CD14-positive monocyte (primary cell): Measurements from ENCODE around the gene DCP1B. TPM values are rescaled to one million over a fixed set of nuclear protein-coding genes. Genes with fewer than 3 reads are reported as not detected.
A peak's percentile ranks its signal among the peaks of the same experiment; 100 is the strongest.

ENCODE experiments used
- DNase-seq, 3 donors: peaks; one replicate each; pipeline ENCODE4 v3.0.0-alpha.2; 2011 to 2022
- H2AFZ ChIP-seq: 2 replicates; pipeline ENCODE4 v1.6.0; 2012; ENCODE audit warnings: mild to moderate bottlenecking, low read depth, low read length, inconsistent platforms; ENCODE audit not compliant: insufficient read depth, poor library complexity, severe bottlenecking
- H3K27ac ChIP-seq, 2 donors: 1 replicate in 1 of 2; 2 replicates in 1 of 2; pipeline ENCODE4 v1.5.1; 2012 to 2013; ENCODE audit warnings: low read length in 2 of 2, control low read depth in 1 of 2, inconsistent platforms in 1 of 2, low read depth in 1 of 2, mild to moderate bottlenecking in 1 of 2
- H3K27me3 ChIP-seq, 2 donors: one replicate each; pipeline versions ENCODE4 v1.6.0 to v1.6.1; 2011 to 2013; ENCODE audit warnings: low read length in 2 of 2; ENCODE audit not compliant: control insufficient read depth in 2 of 2, insufficient read depth in 2 of 2
- H3K36me3 ChIP-seq, 2 donors: replicated peaks in 1 of 2; 1 replicate in 1 of 2; 2 replicates in 1 of 2; pipeline versions ENCODE4 v1.5.1 to v1.6.1; 2012 to 2013; ENCODE audit warnings: low read length in 2 of 2, control low read depth in 1 of 2, inconsistent platforms in 1 of 2, mild to moderate bottlenecking in 1 of 2; ENCODE audit not compliant: insufficient read depth in 2 of 2, control insufficient read depth in 1 of 2
- H3K4me1 ChIP-seq, 2 donors: 1 replicate in 1 of 2; 2 replicates in 1 of 2; pipeline versions ENCODE4 v1.5.1 to v1.6.1; 2012 to 2013; ENCODE audit warnings: low read length in 2 of 2, control low read depth in 1 of 2, inconsistent platforms in 1 of 2, mild to moderate bottlenecking in 1 of 2, moderate library complexity in 1 of 2; ENCODE audit not compliant: insufficient read depth in 2 of 2, control insufficient read depth in 1 of 2
- H3K4me2 ChIP-seq: replicated peaks from 2 replicates; pipeline ENCODE3; 2012; ENCODE audit warnings: low read length, moderate library complexity, mild to moderate bottlenecking; ENCODE audit not compliant: poor library complexity, severe bottlenecking; ENCODE audit errors: extremely low read depth
- H3K4me3 ChIP-seq, 3 experiments: fragments of 200-600 bp in 1 of 3; sonication (generic) in 1 of 3; replicated peaks in 1 of 3; 1 replicate in 2 of 3; 2 replicates in 1 of 3; pipeline ENCODE4 v1.5.1; 2011 to 2013; ENCODE audit warnings: low read length in 3 of 3, mild to moderate bottlenecking in 3 of 3, control low read depth in 2 of 3, low read depth in 2 of 3, inconsistent platforms in 1 of 3, moderate library complexity in 1 of 3
- H3K79me2 ChIP-seq: 2 replicates; pipeline ENCODE4 v1.6.0; 2012; ENCODE audit warnings: mild to moderate bottlenecking, control low read depth, inconsistent platforms, low read length, moderate library complexity; ENCODE audit not compliant: insufficient read depth
- H3K9ac ChIP-seq: 2 replicates; pipeline ENCODE4 v1.6.0; 2017; ENCODE audit warnings: low read length, mild to moderate bottlenecking; ENCODE audit not compliant: insufficient read depth, poor library complexity, severe bottlenecking
- H3K9me3 ChIP-seq, 2 donors: replicated peaks in 1 of 2; 1 replicate in 1 of 2; 2 replicates in 1 of 2; pipeline versions ENCODE4 v1.5.1 to v1.6.1; 2012 to 2013; ENCODE audit warnings: low read length in 2 of 2, control low read depth in 1 of 2; ENCODE audit not compliant: control insufficient read depth in 1 of 2, insufficient read depth in 1 of 2
- H4K20me1 ChIP-seq: 2 replicates; pipeline ENCODE4 v1.6.0; 2012; ENCODE audit warnings: mild to moderate bottlenecking, low read length, control low read depth, moderate library complexity; ENCODE audit not compliant: insufficient read depth
- H3K27ac Mint-ChIP-seq, 7 donors: one replicate each; pipeline ENCODE4 v1.8.0; 2020; ENCODE audit warnings: mild to moderate bottlenecking in 7 of 7, mixed read lengths in 7 of 7, moderate library complexity in 6 of 7, inconsistent platforms in 2 of 7
- H3K27me3 Mint-ChIP-seq, 3 donors: one replicate each; pipeline ENCODE4 v1.8.0; 2021 to 2022; ENCODE audit warnings: low read depth in 3 of 3, mild to moderate bottlenecking in 3 of 3, mixed read lengths in 3 of 3, moderate library complexity in 3 of 3, inconsistent platforms in 1 of 3
- H3K36me3 Mint-ChIP-seq, 2 donors: one replicate each; pipeline ENCODE4 v1.8.0; 2020; ENCODE audit warnings: mixed read lengths in 2 of 2, inconsistent platforms in 1 of 2, mild to moderate bottlenecking in 1 of 2
- H3K4me1 Mint-ChIP-seq: one replicate; pipeline ENCODE4 v1.8.0; 2020; ENCODE audit warnings: mild to moderate bottlenecking, mixed read lengths
- H3K4me3 Mint-ChIP-seq, 2 donors: one replicate each; pipeline ENCODE4 v1.8.0; 2020; ENCODE audit warnings: mild to moderate bottlenecking in 2 of 2, mixed read lengths in 2 of 2, moderate library complexity in 1 of 2
- H3K9me3 Mint-ChIP-seq, 7 donors: one replicate each; pipeline ENCODE4 v1.8.0; 2020 to 2022; ENCODE audit warnings: mixed read lengths in 7 of 7, mild to moderate bottlenecking in 6 of 7, moderate library complexity in 6 of 7, inconsistent platforms in 2 of 7
- CTCF ChIP-seq: fragments of 200-600 bp; IDR thresholded peaks from one replicate; pipeline ENCODE4 v1.8.0; 2022; ENCODE audit warnings: antibody characterized with exemption, mild to moderate bottlenecking
- WGBS: methylation state at CpG from one replicate; pipeline ENCODE4 v1.1.5; 2013; ENCODE audit warnings: missing lambda C conversion rate; ENCODE audit not compliant: insufficient coverage; 5-methylcytosine and 5-hydroxymethylcytosine counted together
- intact Hi-C, 2 donors: fragments of 100-400 bp; cut with micrococcal nuclease; formaldehyde crosslinking; loops; one replicate each; pipeline versions ENCODE4 v1.15.0 to v1.15.1; 2023
- polyA plus RNA-seq, 3 donors: library from polyadenylated mRNA; depleted of rRNA in 1 of 3; unstranded in 2 of 3; stranded (reverse) in 1 of 3; fragments of 300-500 nt in 2 of 3; fragments of >200 nt in 1 of 3; fragmentation: Illumina TruSeq in 2 of 3; gene quantifications; 1 replicate in 2 of 3; 2 replicates in 1 of 3; pipeline ENCODE4 v1.2.3, GENCODE V29; 2012 to 2021

DCP1B gene
- polyA plus RNA-seq, 3 donors, result 3.6 to 5.1 (median 4.9) TPM

GRCh38 chr12:1914114-1914911 is 89.9 kb downstream of the DCP1B start:
- 95% methylated on average over 16 of the region's 17 CpGs for WGBS
- Mint-ChIP-seq H3K27me3 (peaks cover 4 to 7% (median 6%) of the 10 kb centered on the region in 3 donors), H3K9me3 (peaks cover 0 to 3% (median 0%) of the 10 kb centered on the region in 7 donors), H3K4me3 (no peak overlapping the region), H3K27ac (peak overlapping the region in 1 of 7 donors; percentile 0), H3K4me1 (peaks cover 35% of the 10 kb centered on the region), H3K36me3 (peaks cover 3% of the 10 kb centered on the region in 2 donors)
- Histone ChIP-seq H3K36me3 (no peaks in the 10 kb centered on the region), H3K4me3 (no peak overlapping the region), H2AFZ (no peak overlapping the region), H4K20me1 (no peaks in the 10 kb centered on the region), H3K9ac (no peak overlapping the region), H3K4me1 (peaks cover 18 to 27% of the 10 kb centered on the region in 2 donors), H3K79me2 (peaks cover 18% of the 10 kb centered on the region), H3K27me3 (no peaks in the 10 kb centered on the region), H3K27ac (no peak overlapping the region), H3K9me3 (no peaks in the 10 kb centered on the region), H3K4me2 (no peak overlapping the region)
- no peak for TF ChIP-seq CTCF
- DNase-seq, result peak in 1 of 3 donors; percentile 1
- intact Hi-C loops, result no loop called here

GRCh38 chr12:1913377-1914113 is 90.7 kb downstream of the DCP1B start:
- Histone ChIP-seq H3K9ac (no peak overlapping the region), H3K4me3 (no peak overlapping the region), H3K27me3 (no peaks in the 10 kb centered on the region), H3K36me3 (no peaks in the 10 kb centered on the region), H3K79me2 (peaks cover 10% of the 10 kb centered on the region), H3K9me3 (no peaks in the 10 kb centered on the region), H4K20me1 (no peaks in the 10 kb centered on the region), H3K4me2 (no peak overlapping the region), H2AFZ (no peak overlapping the region), H3K4me1 (peaks cover 10 to 19% of the 10 kb centered on the region in 2 donors), H3K27ac (no peak overlapping the region)
- TF ChIP-seq CTCF, result no peak
- no peak overlapping the region for H3K4me3 Mint-ChIP-seq
- DNase-seq, result peak in 1 of 3 donors; percentile 1
- peaks cover 0 to 6% (median 2%) of the 10 kb centered on the region in 7 donors for H3K9me3 Mint-ChIP-seq
- no peaks in the 10 kb centered on the region for H3K36me3 Mint-ChIP-seq
- 98% methylated on average over 8 of the region's 12 CpGs for WGBS
- peaks cover 28% of the 10 kb centered on the region for H3K4me1 Mint-ChIP-seq
- intact Hi-C loops, result no loop called here
- H3K27me3 Mint-ChIP-seq, result peaks cover 8 to 9% (median 8%) of the 10 kb centered on the region in 3 donors
- peak overlapping the region in 1 of 7 donors; percentile 0 for H3K27ac Mint-ChIP-seq
